Duodenal mucosa (tissue), 2 donors: ENCODE results near the gene OR13C9.
"Not testable (repeated sequence)": the region's sequence is repeated elsewhere in the genome, so short reads cannot be mapped to it uniquely, and the experiment has no call there.

Experiments
- H3K27ac ChIP-seq: one replicate; pipeline ENCODE4 v1.7.0; 2013; ENCODE audit warnings: low read depth, low read length
- H3K27me3 ChIP-seq, 2 donors: one replicate each; pipeline ENCODE4 v1.7.0; 2013; ENCODE audit warnings: low read length in 2 of 2, control low read depth in 1 of 2; ENCODE audit not compliant: insufficient read depth in 2 of 2, control insufficient read depth in 1 of 2
- H3K36me3 ChIP-seq, 2 donors: one replicate each; pipeline ENCODE4 v1.7.0; 2013; ENCODE audit warnings: low read length in 2 of 2, control low read depth in 1 of 2; ENCODE audit not compliant: insufficient read depth in 2 of 2, control insufficient read depth in 1 of 2
- H3K4me1 ChIP-seq, 2 donors: one replicate each; pipeline ENCODE4 v1.7.0; 2013; ENCODE audit warnings: low read length in 2 of 2, control low read depth in 1 of 2; ENCODE audit not compliant: insufficient read depth in 2 of 2, control insufficient read depth in 1 of 2
- H3K4me3 ChIP-seq, 2 donors: one replicate each; pipeline ENCODE4 v1.7.0; 2013; ENCODE audit warnings: low read length in 2 of 2, low read depth in 1 of 2
- H3K9ac ChIP-seq, 2 donors: one replicate each; pipeline ENCODE4 v1.7.0; 2013; ENCODE audit warnings: low read length in 2 of 2, low read depth in 1 of 2
- H3K9me3 ChIP-seq, 2 donors: one replicate each; pipeline ENCODE4 v1.7.0; 2013; ENCODE audit warnings: low read length in 2 of 2, control low read depth in 1 of 2; ENCODE audit not compliant: control insufficient read depth in 1 of 2

OR13C9 gene

GRCh38 chr9:104618104-104618503, at the start of gene OR13C9:
TSS of gene OR13C9 (minus strand) at chr9:104618204. CDS start at chr9:104618204, 0 bp downstream.
- no peaks in the 10 kb centered on the region for H3K4me1 ChIP-seq

GRCh38 chr9:104658496-104659195, 40.6 kb upstream of the OR13C9 start:
- Histone ChIP-seq H3K36me3 (no peaks in the 10 kb centered on the region), H3K9me3 (peaks cover 0 to 2% of the 10 kb centered on the region in 2 donors)

More at GRCh38 chr9:104618104-104618503, at the start of gene OR13C9:
- Histone ChIP-seq H3K36me3 (no peaks in the 10 kb centered on the region), H3K27me3 (no peaks in the 10 kb centered on the region), H3K27ac (no peak within 1 kb of the TSS), H3K9ac (no peak within 1 kb of the TSS), H3K9me3 (no peaks in the 10 kb centered on the region), H3K4me3 (no peak within 1 kb of the TSS)

GRCh38 chr9:104635456-104635855, 17.5 kb upstream of the OR13C9 start:
- Histone ChIP-seq H3K4me3 (no peak overlapping the region), H3K27ac (no peak overlapping the region)

More at GRCh38 chr9:104658496-104659195, 40.6 kb upstream of the OR13C9 start:
- no peak overlapping the region for H3K27ac ChIP-seq
- H3K27me3 ChIP-seq: no peaks in the 10 kb centered on the region
- H3K9ac ChIP-seq: no peak overlapping the region
- no peaks in the 10 kb centered on the region for H3K4me1 ChIP-seq
- H3K4me3 ChIP-seq: no peak overlapping the region

GRCh38 chr9:104633976-104634520, 16.0 kb upstream of the OR13C9 start:
- Histone ChIP-seq H3K27me3 (no peaks in the 10 kb centered on the region), H3K4me1 (no peaks in the 10 kb centered on the region), H3K36me3 (no peaks in the 10 kb centered on the region), H3K27ac (no peak overlapping the region), H3K4me3 (no peak overlapping the region), H3K9ac (no peak overlapping the region), H3K9me3 (peaks cover 8 to 14% of the 10 kb centered on the region in 2 donors)

More at GRCh38 chr9:104635456-104635855, 17.5 kb upstream of the OR13C9 start:
- Histone ChIP-seq H3K36me3 (no peaks in the 10 kb centered on the region), H3K4me1 (no peaks in the 10 kb centered on the region), H3K9ac (no peak overlapping the region), H3K27me3 (no peaks in the 10 kb centered on the region), H3K9me3 (peaks cover 8 to 14% of the 10 kb centered on the region in 2 donors)

GRCh38 chr9:104625964-104626363, 8.0 kb upstream of the OR13C9 start:
- H3K36me3 ChIP-seq, H3K4me1 ChIP-seq, H3K4me3 ChIP-seq, H3K9me3 ChIP-seq, H3K27me3 ChIP-seq, H3K9ac ChIP-seq, H3K27ac ChIP-seq: not testable (repeated sequence)

GRCh38 chr9:104617418-104617817, 586 bp downstream of the OR13C9 start:
- Histone ChIP-seq H3K4me1 (no peaks in the 10 kb centered on the region), H3K9me3 (no peaks in the 10 kb centered on the region), H3K4me3 (no peak overlapping the region), H3K27me3 (no peaks in the 10 kb centered on the region), H3K9ac (no peak overlapping the region), H3K36me3 (no peaks in the 10 kb centered on the region), H3K27ac (no peak overlapping the region)

- Histone ChIP-seq H3K9ac (no peak overlapping the region), H3K4me3 (no peak overlapping the region), H3K27me3 (no peaks in the 10 kb centered on the region), H3K9me3 (no peaks in the 10 kb centered on the region), H3K4me1 (no peaks in the 10 kb centered on the region), H3K27ac (no peak overlapping the region), H3K36me3 (no peaks in the 10 kb centered on the region)
Observed at GRCh38 chr9:104611213-104611612, 6.8 kb downstream of the OR13C9 start.

GRCh38 chr9:104608336-104608735, 9.7 kb downstream of the OR13C9 start:
- Histone ChIP-seq H3K4me1 (no peaks in the 10 kb centered on the region), H3K4me3 (no peak overlapping the region), H3K36me3 (no peaks in the 10 kb centered on the region), H3K9me3 (no peaks in the 10 kb centered on the region), H3K27ac (no peak overlapping the region), H3K9ac (no peak overlapping the region), H3K27me3 (no peaks in the 10 kb centered on the region)

- no peaks in the 10 kb centered on the region for H3K36me3 ChIP-seq
Observed at GRCh38 chr9:104606152-104606551, 11.9 kb downstream of the OR13C9 start.

GRCh38 chr9:104605527-104605926, 12.5 kb downstream of the OR13C9 start, which contains the start of gene OR13C2:
TSS of gene OR13C2 (minus strand) at chr9:104605627. CDS start at chr9:104605627, 0 bp downstream.
- not testable (repeated sequence) for H3K36me3 ChIP-seq, H3K4me1 ChIP-seq, H3K27me3 ChIP-seq

More at GRCh38 chr9:104606152-104606551, 11.9 kb downstream of the OR13C9 start:
- no peak overlapping the region for H3K27ac ChIP-seq
- no peaks in the 10 kb centered on the region for H3K27me3 ChIP-seq
- no peak overlapping the region for H3K9ac ChIP-seq
- no peaks in the 10 kb centered on the region for H3K9me3 ChIP-seq
- no peak overlapping the region for H3K4me3 ChIP-seq
- H3K4me1 ChIP-seq: no peaks in the 10 kb centered on the region

More at GRCh38 chr9:104605527-104605926, 12.5 kb downstream of the OR13C9 start, which contains the start of gene OR13C2:
- H3K9ac ChIP-seq, H3K9me3 ChIP-seq, H3K27ac ChIP-seq, H3K4me3 ChIP-seq: not testable (repeated sequence)
